Adrenal gland (tissue), 5 donors: ENCODE data around the gene RAP2C.

ENCODE experiments used
- CTCF ChIP-seq, 6 experiments: fragments of 450-650 bp in 4 of 6; fragments of 200-600 bp in 2 of 6; sonication (generic) in 1 of 6; IDR thresholded peaks; 1 replicate in 5 of 6; 2 replicates in 1 of 6; pipeline versions ENCODE4 v1.5.1 to v1.8.0; 2016 to 2021; ENCODE audit warnings: antibody characterized with exemption in 6 of 6, mild to moderate bottlenecking in 2 of 6, moderate library complexity in 1 of 6
- POLR2A ChIP-seq, 2 donors: fragments of 450-650 bp; IDR thresholded peaks; one replicate each; pipeline ENCODE4 v1.6.1; 2017; ENCODE audit warnings: antibody characterized with exemption in 2 of 2, mild to moderate bottlenecking in 2 of 2, moderate library complexity in 1 of 2
- donor health status: DM: no; HTN: no; CAD: no.

DNA sequence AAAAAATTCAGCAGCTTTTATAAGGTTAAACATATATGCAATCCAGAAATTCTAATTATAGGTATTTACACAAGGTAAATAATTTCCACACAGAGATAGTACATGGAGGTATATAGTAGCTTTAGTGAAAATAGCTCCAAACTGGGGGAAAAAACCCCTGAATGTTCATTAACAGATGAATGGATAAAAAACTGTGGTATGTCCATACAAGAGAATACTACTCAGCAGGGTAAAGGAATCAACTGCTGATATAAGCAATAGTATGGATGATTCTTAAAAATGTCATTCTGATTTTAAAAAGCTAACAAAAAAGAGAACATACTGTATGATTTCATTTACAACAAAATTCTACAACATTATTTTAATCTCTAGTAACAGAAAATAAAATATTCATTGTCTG, 54.2 kb downstream of the RAP2C start:
- no peak for TF ChIP-seq CTCF (IDR thresholded peaks at IDR 0.05)
- TF ChIP-seq POLR2A (IDR thresholded peaks at IDR 0.05), result no peak
